MCF 10A (cell line): ENCODE results near the gene C17orf67. TPM values are rescaled to one million over a fixed set of nuclear protein-coding genes. Genes with fewer than 3 reads are reported as not detected.

Experiments
- BruUV-seq: library from RNA; stranded (reverse); fragments of 400-500 nt; replicated peaks from 2 replicates; lab custom pipeline; 2021; lab: Mats Ljungman, UMichigan
- CTCF ChIA-PET: fragments of 300-600 bp; sonication (Branson Sonifier 250); formaldehyde crosslinking; extraction: SDS; loops from one replicate; lab custom pipeline; 2021; ENCODE audit warnings: antibody characterized with exemption, inconsistent platforms; lab: Yijun Ruan, JAX
- POLR2A ChIA-PET: fragments of 300-600, 350-650 bp; sonication (Branson Sonifier 250); formaldehyde crosslinking; extraction: SDS; loops from one replicate; lab custom pipeline; 2020; ENCODE audit warnings: antibody characterized with exemption, inconsistent platforms; lab: Yijun Ruan, JAX
- DNase-seq: peaks from one replicate; pipeline ENCODE4 v3.0.0-alpha.2; 2018; ENCODE audit not compliant: unreplicated experiment
- H3K27ac Mint-ChIP-seq: one replicate; pipeline ENCODE4 v1.8.0; 2022; ENCODE audit warnings: mild to moderate bottlenecking, low read depth, mixed read lengths; ENCODE audit not compliant: unreplicated experiment
- H3K27me3 Mint-ChIP-seq: one replicate; pipeline ENCODE4 v1.8.0; 2022; ENCODE audit warnings: mixed read lengths; ENCODE audit not compliant: insufficient read depth, unreplicated experiment
- H3K36me3 Mint-ChIP-seq: one replicate; pipeline ENCODE4 v1.8.0; 2022; ENCODE audit warnings: mild to moderate bottlenecking, moderate library complexity, mixed read lengths; ENCODE audit not compliant: insufficient read depth, unreplicated experiment
- H3K4me1 Mint-ChIP-seq: one replicate; pipeline ENCODE4 v1.8.0; 2022; ENCODE audit warnings: mixed read lengths; ENCODE audit not compliant: insufficient read depth, unreplicated experiment
- H3K4me3 Mint-ChIP-seq: one replicate; pipeline ENCODE4 v1.8.0; 2022; ENCODE audit warnings: mild to moderate bottlenecking, moderate library complexity, mixed read lengths; ENCODE audit not compliant: unreplicated experiment
- H3K9me3 Mint-ChIP-seq: one replicate; pipeline ENCODE4 v1.8.0; 2022; ENCODE audit warnings: mixed read lengths; ENCODE audit not compliant: unreplicated experiment
- intact Hi-C: fragments of 100-400 bp; cut with micrococcal nuclease; formaldehyde crosslinking; loops from 2 replicates; pipeline ENCODE4 v1.14.1; 2022
- total RNA-seq: library from RNA; stranded (reverse); gene quantifications from 2 replicates; pipeline ENCODE4 v1.2.3, GENCODE V29; 2022
- TF ChIP-seq, protein P1 (sequence below): fragments of 200-600 bp; IDR thresholded peaks from one replicate; pipeline ENCODE4 v1.8.0; 2022; ENCODE audit warnings: antibody characterized with exemption, mild to moderate bottlenecking; ENCODE audit not compliant: unreplicated experiment

C17orf67 gene
- total RNA-seq, 1 experiment from 2014 or later, result 3.3 TPM

DNA sequence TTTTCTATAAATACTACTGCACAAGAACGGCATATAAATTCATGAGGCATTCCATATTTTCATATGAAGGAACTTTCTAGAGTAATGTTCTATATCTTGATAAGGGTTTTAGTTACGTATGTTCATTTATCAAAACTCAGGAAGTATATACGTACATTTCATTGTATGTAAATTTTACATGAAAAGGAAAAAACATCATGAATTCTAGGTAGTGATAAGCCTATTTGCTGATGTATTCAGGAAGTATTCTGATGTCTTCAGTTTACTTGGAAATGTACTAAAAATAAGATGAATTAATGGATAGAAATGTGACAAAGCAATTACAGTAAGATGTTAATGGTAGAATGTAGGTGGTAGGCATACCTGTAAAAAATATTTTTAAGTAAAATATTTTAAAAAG is 5.0 kb upstream of the C17orf67 start:
- Mint-ChIP-seq H3K36me3 (peaks cover 35% of the 10 kb centered on the region), H3K27ac (no peak overlapping the region), H3K9me3 (no peaks in the 10 kb centered on the region), H3K27me3 (no peaks in the 10 kb centered on the region), H3K4me1 (peaks cover 22% of the 10 kb centered on the region), H3K4me3 (no peak overlapping the region)
- ChIA-PET POLR2A (interaction anchor here (0.6 to 1.3 kb wide), 7 partner anchors 13 to 245 kb away, joined by 3 to 6 read pairs (median 4); partner anchors contain the start of gene NOG), CTCF (interaction anchor here (1.0 to 3.4 kb wide), 5 partner anchors 11 to 169 kb away, joined by 3 to 17 read pairs (median 3); no protein-coding TSS in a partner anchor)
- intact Hi-C loops, result loop anchor here (10.0 kb wide), 1 partner anchor 246 kb away; the partner anchor contains the start of gene AKAP1
- BruUV-seq, result no TSS peak
- TF ChIP-seq, protein P1, sequence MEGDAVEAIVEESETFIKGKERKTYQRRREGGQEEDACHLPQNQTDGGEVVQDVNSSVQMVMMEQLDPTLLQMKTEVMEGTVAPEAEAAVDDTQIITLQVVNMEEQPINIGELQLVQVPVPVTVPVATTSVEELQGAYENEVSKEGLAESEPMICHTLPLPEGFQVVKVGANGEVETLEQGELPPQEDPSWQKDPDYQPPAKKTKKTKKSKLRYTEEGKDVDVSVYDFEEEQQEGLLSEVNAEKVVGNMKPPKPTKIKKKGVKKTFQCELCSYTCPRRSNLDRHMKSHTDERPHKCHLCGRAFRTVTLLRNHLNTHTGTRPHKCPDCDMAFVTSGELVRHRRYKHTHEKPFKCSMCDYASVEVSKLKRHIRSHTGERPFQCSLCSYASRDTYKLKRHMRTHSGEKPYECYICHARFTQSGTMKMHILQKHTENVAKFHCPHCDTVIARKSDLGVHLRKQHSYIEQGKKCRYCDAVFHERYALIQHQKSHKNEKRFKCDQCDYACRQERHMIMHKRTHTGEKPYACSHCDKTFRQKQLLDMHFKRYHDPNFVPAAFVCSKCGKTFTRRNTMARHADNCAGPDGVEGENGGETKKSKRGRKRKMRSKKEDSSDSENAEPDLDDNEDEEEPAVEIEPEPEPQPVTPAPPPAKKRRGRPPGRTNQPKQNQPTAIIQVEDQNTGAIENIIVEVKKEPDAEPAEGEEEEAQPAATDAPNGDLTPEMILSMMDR, result no peak
- DNase-seq, result no peak

- Mint-ChIP-seq H3K36me3 (peaks cover 38% of the 10 kb centered on the region), H3K9me3 (no peaks in the 10 kb centered on the region), H3K4me1 (peaks cover 47% of the 10 kb centered on the region), H3K27ac (no peak overlapping the region), H3K4me3 (peak overlapping the region; percentile 97), H3K27me3 (no peaks in the 10 kb centered on the region)
- TF ChIP-seq, protein P1, result no peak
- POLR2A ChIA-PET, result interaction anchor here (0.6 to 5.7 kb wide), 15 partner anchors 8 to 219 kb away, joined by 3 to 75 read pairs (median 5); partner anchors contain the start of gene SCPEP1
- DNase-seq, result peak; percentile 19
- BruUV-seq, result no TSS peak
- intact Hi-C loops, result loop anchor here (10.0 kb wide), 1 partner anchor 250 kb away; the partner anchor contains the start of gene AKAP1
- CTCF ChIA-PET, result interaction anchor here (0.7 to 3.4 kb wide), 7 partner anchors 12 to 116 kb away, joined by 3 to 17 read pairs (median 4); no protein-coding TSS in a partner anchor
Observed at GRCh38 chr17:56835264-56835585, 1.5 kb upstream of the C17orf67 start.

GRCh38 chr17:56834380-56835263 is 902 bp upstream of the C17orf67 start:
- ChIA-PET POLR2A (interaction anchor here (0.6 to 5.7 kb wide), 29 partner anchors 8 to 861 kb away, joined by 3 to 75 read pairs (median 3); partner anchors contain the start of genes COIL, NOG and SCPEP1), CTCF (interaction anchor here (0.6 to 1.2 kb wide), 5 partner anchors 11 to 111 kb away, joined by 3 to 6 read pairs (median 4); no protein-coding TSS in a partner anchor)
- H3K4me3 Mint-ChIP-seq, result peak overlapping the region; percentile 97
- H3K36me3 Mint-ChIP-seq, result peaks cover 38% of the 10 kb centered on the region
- no TSS peak for BruUV-seq
- H3K9me3 Mint-ChIP-seq, result no peaks in the 10 kb centered on the region
- peak; percentile 64 for DNase-seq
- peaks cover 47% of the 10 kb centered on the region for H3K4me1 Mint-ChIP-seq
- no peaks in the 10 kb centered on the region for H3K27me3 Mint-ChIP-seq
- intact Hi-C loops, result loop anchor here (10.0 kb wide), 1 partner anchor 250 kb away; the partner anchor contains the start of gene AKAP1
- H3K27ac Mint-ChIP-seq, result no peak overlapping the region
- TF ChIP-seq, protein P1, result no peak
